HepG2 (cell line): ENCODE results near the gene TBCEL. TPM values are rescaled to one million over a fixed set of nuclear protein-coding genes. Genes with fewer than 3 reads are reported as not detected.

Experiments used
- ATAC-seq: fragments of 200-7000 bp; cut with Tn5 transposase; 3 replicates; pipeline ENCODE4 v1.9.1; 2020; ENCODE audit warnings: mild to moderate bottlenecking, moderate library complexity
- BruUV-seq: library from RNA; stranded (reverse); fragments of 400-500 nt; replicated peaks from 2 replicates; lab custom pipeline; 2021; lab: Mats Ljungman, UMichigan
- CTCF ChIA-PET: fragments of 300-600 bp; formaldehyde crosslinking; extraction: SDS; loops from one replicate; lab custom pipeline; 2021; ENCODE audit warnings: low total read pairs, inconsistent platforms, low intra/inter-chr PET ratio; lab: Yijun Ruan, JAX
- POLR2A ChIA-PET: fragments of 350-600 bp; sonication (Branson Sonifier 250); formaldehyde crosslinking; loops from one replicate; lab custom pipeline; 2020; ENCODE audit warnings: antibody characterized with exemption, inconsistent platforms; lab: Yijun Ruan, JAX
- DNase-seq: peaks from one replicate; pipeline ENCODE4 v3.0.0-alpha.2; 2015; ENCODE audit warnings: low spot score
- FAIRE-seq: peaks from 3 replicates; lab custom pipeline; 2011; peaks lifted over from hg19 to GRCh38; lab: Jason Lieb, UNC
- H2AFZ ChIP-seq: one replicate; pipeline ENCODE4 v1.6.1; 2011; ENCODE audit warnings: low read length, inconsistent platforms
- H3K27ac ChIP-seq: fragments of 300-600 bp; 3 replicates; pipeline ENCODE4 v1.8.0; 2011; ENCODE audit warnings: mixed run types, mild to moderate bottlenecking, mixed read lengths, low read length, inconsistent platforms; ENCODE audit not compliant: insufficient read depth; ENCODE audit errors: extremely low read length
- H3K27me3 ChIP-seq, 2 experiments: fragments of 200-600 bp in 1 of 2; 2 replicates in 1 of 2; 3 replicates in 1 of 2; pipeline versions ENCODE4 v1.6.0 to v1.8.0; 2011; ENCODE audit warnings: low read length in 2 of 2, mild to moderate bottlenecking in 2 of 2, moderate library complexity in 2 of 2, inconsistent platforms in 1 of 2; ENCODE audit not compliant: insufficient read depth in 2 of 2, control insufficient read depth in 1 of 2
- H3K36me3 ChIP-seq, 2 experiments: fragments of 200-600 bp in 1 of 2; replicated peaks in 1 of 2; 2 replicates in 1 of 2; 3 replicates in 1 of 2; pipeline versions ENCODE4 v1.5.1 to v1.8.0; 2011; ENCODE audit warnings: low read length in 2 of 2, inconsistent platforms in 1 of 2; ENCODE audit not compliant: insufficient read depth in 2 of 2, control insufficient read depth in 1 of 2
- H3K4me1 ChIP-seq: 2 replicates; pipeline ENCODE4 v1.5.1; 2012; ENCODE audit warnings: low read length, inconsistent platforms; ENCODE audit not compliant: insufficient read depth
- H3K4me2 ChIP-seq: 2 replicates; pipeline ENCODE4 v1.6.0; 2011; ENCODE audit warnings: low read depth, low read length, inconsistent platforms
- H3K4me3 ChIP-seq, 3 experiments: fragments of 200-600 bp in 1 of 3; sonication (generic), shearing (Covaris generic) in 1 of 3; replicated peaks in 1 of 3; 2 replicates each; pipeline ENCODE4 v1.5.1; 2011 to 2016; ENCODE audit warnings: low read length in 3 of 3, inconsistent platforms in 2 of 3, low read depth in 2 of 3, mild to moderate bottlenecking in 2 of 3, control low read depth in 1 of 3, mixed read lengths in 1 of 3; ENCODE audit not compliant: insufficient read depth in 1 of 3
- H3K79me2 ChIP-seq: one replicate; pipeline ENCODE4 v1.6.1; 2011; ENCODE audit warnings: low read length, inconsistent platforms; ENCODE audit not compliant: insufficient read depth
- H3K9ac ChIP-seq: 2 replicates; pipeline ENCODE4 v1.6.0; 2011; ENCODE audit warnings: mild to moderate bottlenecking, low read depth, low read length, inconsistent platforms; ENCODE audit not compliant: insufficient read depth
- H3K9me3 ChIP-seq: 2 replicates; pipeline ENCODE4 v1.5.1; 2012; ENCODE audit warnings: mild to moderate bottlenecking, low read length
- H4K20me1 ChIP-seq: 2 replicates; pipeline ENCODE4 v1.6.0; 2011; ENCODE audit warnings: inconsistent platforms, mild to moderate bottlenecking, low read length, moderate library complexity; ENCODE audit not compliant: insufficient read depth
- DPF2 ChIP-seq: sonication (generic); formaldehyde crosslinking; IDR thresholded peaks from 2 replicates; pipeline ENCODE4 v1.4.0; 2020; ENCODE audit warnings: mild to moderate bottlenecking, low read depth, missing genetic modification reagents, borderline replicate concordance
- FOXO4 ChIP-seq: sonication (generic); formaldehyde crosslinking; conservative IDR thresholded peaks from 2 replicates; pipeline ENCODE4 v1.8.1; 2023; ENCODE audit warnings: missing genetic modification reagents
- NKX3-1 ChIP-seq: sonication (generic); formaldehyde crosslinking; IDR thresholded peaks from 2 replicates; pipeline ENCODE4 v1.5.0; 2020; ENCODE audit warnings: missing genetic modification reagents
- RARG ChIP-seq: sonication (generic); formaldehyde crosslinking; IDR thresholded peaks from 2 replicates; pipeline ENCODE4 v1.4.0; 2020; ENCODE audit warnings: low read depth, mild to moderate bottlenecking, missing genetic modification reagents
- REL ChIP-seq: sonication (generic); formaldehyde crosslinking; conservative IDR thresholded peaks from 2 replicates; pipeline ENCODE4 v1.8.0; 2022; ENCODE audit warnings: mild to moderate bottlenecking, missing genetic modification reagents, moderate library complexity
- ZBTB8A ChIP-seq: sonication (generic); formaldehyde crosslinking; IDR thresholded peaks from 2 replicates; pipeline ENCODE4 v1.4.0; 2020; ENCODE audit warnings: mild to moderate bottlenecking, low read depth, missing genetic modification reagents, borderline replicate concordance
- ZNF556 ChIP-seq: sonication (generic); formaldehyde crosslinking; IDR thresholded peaks from 2 replicates; pipeline ENCODE4 v1.4.0; 2020; ENCODE audit warnings: mild to moderate bottlenecking, missing genetic modification reagents, borderline replicate concordance
- ZNF878 ChIP-seq: sonication (generic); formaldehyde crosslinking; IDR thresholded peaks from 2 replicates; pipeline ENCODE4 v1.8.1; 2023; ENCODE audit warnings: mild to moderate bottlenecking, missing genetic modification reagents, moderate library complexity
- WGBS: methylation state at CpG from one replicate; pipeline ENCODE4 v1.1.6; 2017; ENCODE audit warnings: low lambda C conversion rate; 5-methylcytosine and 5-hydroxymethylcytosine counted together
- in situ Hi-C: cut with HindIII; loops from 2 replicates; pipeline ENCODE4 v1.10.0; 2017; ENCODE audit warnings: low pct_unique_long_range_greater_than_20kb; ENCODE audit not compliant: extremely low pct_ligation_motif_present
- intact Hi-C: fragments of 100-400 bp; cut with micrococcal nuclease; formaldehyde crosslinking; loops from one replicate; pipeline ENCODE4 v1.10.0; 2022; ENCODE audit not compliant: unreplicated experiment
- polyA plus RNA-seq, 8 experiments: library from polyadenylated mRNA; depleted of rRNA in 3 of 8; stranded (reverse) in 7 of 8; unstranded in 1 of 8; fragments of >200 nt; fragmentation: Illumina TruSeq in 4 of 8; extraction: Trizol in 4 of 8; gene quantifications; 2 replicates each; pipeline versions ENCODE4 v1.2.1 to v1.2.3, GENCODE V29; 2011 to 2016; ENCODE audit warnings: low read depth in 4 of 8, missing spikeins in 1 of 8, mixed read lengths in 1 of 8; ENCODE audit not compliant: insufficient read depth in 1 of 8
- total RNA-seq, 5 experiments: library from RNA; depleted of rRNA; stranded (reverse); fragments of >200 nt; fragmentation: Illumina TruSeq; extraction: Trizol; gene quantifications; 2 replicates each; pipeline ENCODE4 v1.2.3, GENCODE V29; 2016; ENCODE audit warnings: low read depth in 1 of 5
- TF ChIP-seq, protein P1 (sequence below): sonication (generic); formaldehyde crosslinking; IDR thresholded peaks from 2 replicates; pipeline ENCODE4 v1.8.1; 2023; ENCODE audit warnings: mild to moderate bottlenecking, missing genetic modification reagents, borderline replicate concordance
- TF ChIP-seq, protein P2 (sequence below), 2 experiments: fragments of 450-650 bp in 1 of 2; sonication (generic) in 1 of 2; formaldehyde crosslinking; IDR thresholded peaks; 2 replicates each; pipeline versions ENCODE4 v1.5.0 to v1.8.0; 2020 to 2022; ENCODE audit warnings: mild to moderate bottlenecking in 1 of 2, missing genetic modification reagents in 1 of 2

Gene TBCEL
- total and polyA plus RNA-seq, 2 of the 13 experiments (the other 11 are each of a cell fraction or from before 2014, with no cell fraction given): 6.1 to 12.5 TPM

GRCh38 chr11:121104312-121104762 is 80.4 kb downstream of the TBCEL start:
- no peak for ATAC-seq
- H3K79me2 ChIP-seq: no peaks in the 10 kb centered on the region
- no peaks in the 10 kb centered on the region for H3K27me3 ChIP-seq
- H3K9me3 ChIP-seq: no peaks in the 10 kb centered on the region
- BruUV-seq: no TSS peak
- no peak for FAIRE-seq
- H3K4me2 ChIP-seq: no peak overlapping the region
- no peaks in the 10 kb centered on the region for H4K20me1 ChIP-seq
- in situ Hi-C loops: no loop called here
- no peak overlapping the region for H3K4me3 ChIP-seq
- CTCF ChIA-PET: no interaction called here
- intact Hi-C loops: no loop called here
- POLR2A ChIA-PET: no interaction called here
- H3K27ac ChIP-seq: no peak overlapping the region
- 51% methylated on average over 9 of the region's 9 CpGs for WGBS
- H3K36me3 ChIP-seq: no peaks in the 10 kb centered on the region
- TF ChIP-seq, protein P1, sequence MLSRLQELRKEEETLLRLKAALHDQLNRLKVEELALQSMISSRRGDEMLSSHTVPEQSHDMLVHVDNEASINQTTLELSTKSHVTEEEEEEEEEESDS: no peak
- TF ChIP-seq ZNF556 (CRISPR knock-in tag) (no peak), ZNF878 (no peak), DPF2 (CRISPR knock-in tag) (no peak), FOXO4 (CRISPR knock-in tag) (no peak), ZBTB8A (CRISPR knock-in tag) (no peak), RARG (no peak), REL (CRISPR knock-in tag) (no peak), NKX3-1 (CRISPR knock-in tag) (no peak)
- TF ChIP-seq, protein P2, sequence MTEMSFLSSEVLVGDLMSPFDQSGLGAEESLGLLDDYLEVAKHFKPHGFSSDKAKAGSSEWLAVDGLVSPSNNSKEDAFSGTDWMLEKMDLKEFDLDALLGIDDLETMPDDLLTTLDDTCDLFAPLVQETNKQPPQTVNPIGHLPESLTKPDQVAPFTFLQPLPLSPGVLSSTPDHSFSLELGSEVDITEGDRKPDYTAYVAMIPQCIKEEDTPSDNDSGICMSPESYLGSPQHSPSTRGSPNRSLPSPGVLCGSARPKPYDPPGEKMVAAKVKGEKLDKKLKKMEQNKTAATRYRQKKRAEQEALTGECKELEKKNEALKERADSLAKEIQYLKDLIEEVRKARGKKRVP (CRISPR knock-in tag; IDR thresholded peaks at IDR 0.05): no peak
- TF ChIP-seq, all 625 proteins: peak for 0
- Histone ChIP-seq H3K4me1 (no peaks in the 10 kb centered on the region), H3K9ac (no peak overlapping the region), H2AFZ (no peak overlapping the region)
- no peak for DNase-seq
